HG03442 (cell line): ENCODE data around the gene ANKRD10.
"Not testable (repeated sequence)": the region's sequence is repeated elsewhere in the genome, so short reads cannot be mapped to it uniquely, and the experiment has no call there.

Experiments used
- ATAC-seq: cut with Tn5 transposase; IDR thresholded peaks from one replicate; pipeline ENCODE4 v1.9.1; 2021; ENCODE audit warnings: mild to moderate bottlenecking, moderate library complexity; ENCODE audit not compliant: unreplicated experiment

ANKRD10 gene

GRCh38 chr13:110915057-110915873 is at the start of gene ANKRD10:
ANKRD10 (minus strand) TSS chr13:110915069; CDS start chr13:110914934, 135 bp downstream.
- peak; percentile 70 for ATAC-seq

GRCh38 chr13:110964229-110965037 is 49.6 kb upstream of the ANKRD10 start:
- no peak for ATAC-seq

GRCh38 chr13:110963554-110963970 is 48.7 kb upstream of the ANKRD10 start:
- no peak for ATAC-seq

GRCh38 chr13:110961959-110962358 is 47.1 kb upstream of the ANKRD10 start:
- no peak for ATAC-seq

- no peak for ATAC-seq
Measured at GRCh38 chr13:110960204-110960603, 45.3 kb upstream of the ANKRD10 start.

- ATAC-seq, result no peak
Measured at GRCh38 chr13:110957931-110958330, 43.1 kb upstream of the ANKRD10 start.

GRCh38 chr13:110957181-110957884 is 42.5 kb upstream of the ANKRD10 start:
- ATAC-seq, result no peak

- ATAC-seq, result not testable (repeated sequence)
Measured at GRCh38 chr13:110956216-110956615, 41.3 kb upstream of the ANKRD10 start.

- not testable (repeated sequence) for ATAC-seq
Measured at GRCh38 chr13:110955608-110956007, 40.7 kb upstream of the ANKRD10 start.

- ATAC-seq, result peak; percentile 53
Measured at GRCh38 chr13:110955072-110955503, 40.2 kb upstream of the ANKRD10 start.

- not testable (repeated sequence) for ATAC-seq
Measured at GRCh38 chr13:110954533-110954920, 39.7 kb upstream of the ANKRD10 start.

GRCh38 chr13:110953833-110954532 is 39.1 kb upstream of the ANKRD10 start:
- no peak for ATAC-seq

- no peak for ATAC-seq
Measured at GRCh38 chr13:110953416-110953815, 38.5 kb upstream of the ANKRD10 start.

GRCh38 chr13:110952135-110952534 is 37.3 kb upstream of the ANKRD10 start:
- peak; percentile 83 for ATAC-seq

- no peak for ATAC-seq
Measured at GRCh38 chr13:110950819-110951570, 36.1 kb upstream of the ANKRD10 start.

GRCh38 chr13:110950356-110950755 is 35.5 kb upstream of the ANKRD10 start:
- no peak for ATAC-seq

GRCh38 chr13:110949628-110950027 is 34.8 kb upstream of the ANKRD10 start:
- ATAC-seq, result no peak

- ATAC-seq, result no peak
Measured at GRCh38 chr13:110949116-110949515, 34.2 kb upstream of the ANKRD10 start.

- not testable (repeated sequence) for ATAC-seq
Measured at GRCh38 chr13:110947338-110947737, 32.5 kb upstream of the ANKRD10 start.
